ENCODE measurements around the gene CLSTN2. TPM values are rescaled to one million over a fixed set of nuclear protein-coding genes. Genes with fewer than 3 reads are reported as not detected.

Gene CLSTN2
- total RNA-seq, 1 donor = not detected

DNA sequence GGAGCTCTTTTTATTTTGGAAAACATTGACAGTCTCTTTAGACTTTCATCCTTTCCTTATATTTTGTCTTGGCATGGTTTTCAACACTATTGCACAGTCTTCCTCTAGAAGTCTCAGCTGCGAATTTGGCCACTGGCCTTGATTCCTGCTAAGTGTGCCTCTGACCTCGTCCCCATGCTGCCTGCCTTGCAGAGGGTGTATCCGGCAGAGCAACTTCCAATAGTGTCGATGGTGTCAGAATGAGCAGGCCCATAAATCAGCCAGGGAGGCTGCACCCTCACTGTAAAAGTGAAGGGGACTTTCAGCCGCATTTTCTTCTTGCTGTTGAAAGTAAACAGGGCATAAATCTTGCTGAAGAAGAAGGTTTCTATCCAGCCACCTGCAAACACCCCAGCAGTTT, 406.2 kb downstream of the CLSTN2 start:
- H3K27me3 ChIP-seq (ENCODE audit: insufficient read depth, low read length) = no peaks in the 10 kb centered on the region
- no peak overlapping the region for H3K4me3 ChIP-seq (ENCODE audit: low read length)
- no peaks in the 10 kb centered on the region for H3K4me1 ChIP-seq (ENCODE audit: insufficient read depth, low read length)
- no peaks in the 10 kb centered on the region for H3K9me3 ChIP-seq (ENCODE audit: low read depth, low read length)

DNA sequence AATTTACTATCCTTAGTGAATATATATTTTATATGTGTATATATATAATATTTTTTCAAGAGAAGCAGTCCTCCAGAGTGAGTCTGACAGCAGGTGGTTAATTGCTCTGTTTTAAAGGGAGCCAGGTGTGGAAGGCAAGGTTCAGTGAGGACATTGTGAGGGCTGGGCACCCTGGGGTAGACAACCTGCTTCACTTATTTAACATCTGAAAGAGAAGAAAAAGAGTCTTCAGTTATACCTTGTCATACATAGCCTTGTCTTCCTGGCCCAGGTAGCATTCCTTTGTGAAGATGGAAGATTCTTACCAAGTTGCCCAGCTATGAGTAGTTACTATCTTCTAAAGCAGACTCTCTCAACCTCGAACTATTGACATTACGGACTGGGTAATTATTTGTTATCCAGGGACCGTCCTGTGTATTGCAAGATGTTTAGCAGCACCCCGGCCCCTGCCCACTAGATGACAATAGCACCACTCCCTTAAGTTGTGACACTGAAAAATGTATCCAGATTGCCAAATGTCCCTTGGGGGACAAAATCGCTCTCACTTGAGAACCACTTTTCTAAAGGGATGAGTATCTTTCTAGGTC, 406.9 kb downstream of the CLSTN2 start:
- H3K4me3 ChIP-seq (ENCODE audit: low read length) = no peak overlapping the region
- no peaks in the 10 kb centered on the region for H3K9me3 ChIP-seq (ENCODE audit: low read depth, low read length)
- H3K27me3 ChIP-seq (ENCODE audit: insufficient read depth, low read length) = no peaks in the 10 kb centered on the region
- H3K4me1 ChIP-seq (ENCODE audit: insufficient read depth, low read length) = no peaks in the 10 kb centered on the region

GRCh38 chr3:140342668-140343067, 407.7 kb downstream of the CLSTN2 start:
- Histone ChIP-seq H3K4me3 (ENCODE audit: low read length) (no peak overlapping the region), H3K9me3 (ENCODE audit: low read depth, low read length) (no peaks in the 10 kb centered on the region), H3K27me3 (ENCODE audit: insufficient read depth, low read length) (no peaks in the 10 kb centered on the region), H3K4me1 (ENCODE audit: insufficient read depth, low read length) (no peaks in the 10 kb centered on the region)

DNA sequence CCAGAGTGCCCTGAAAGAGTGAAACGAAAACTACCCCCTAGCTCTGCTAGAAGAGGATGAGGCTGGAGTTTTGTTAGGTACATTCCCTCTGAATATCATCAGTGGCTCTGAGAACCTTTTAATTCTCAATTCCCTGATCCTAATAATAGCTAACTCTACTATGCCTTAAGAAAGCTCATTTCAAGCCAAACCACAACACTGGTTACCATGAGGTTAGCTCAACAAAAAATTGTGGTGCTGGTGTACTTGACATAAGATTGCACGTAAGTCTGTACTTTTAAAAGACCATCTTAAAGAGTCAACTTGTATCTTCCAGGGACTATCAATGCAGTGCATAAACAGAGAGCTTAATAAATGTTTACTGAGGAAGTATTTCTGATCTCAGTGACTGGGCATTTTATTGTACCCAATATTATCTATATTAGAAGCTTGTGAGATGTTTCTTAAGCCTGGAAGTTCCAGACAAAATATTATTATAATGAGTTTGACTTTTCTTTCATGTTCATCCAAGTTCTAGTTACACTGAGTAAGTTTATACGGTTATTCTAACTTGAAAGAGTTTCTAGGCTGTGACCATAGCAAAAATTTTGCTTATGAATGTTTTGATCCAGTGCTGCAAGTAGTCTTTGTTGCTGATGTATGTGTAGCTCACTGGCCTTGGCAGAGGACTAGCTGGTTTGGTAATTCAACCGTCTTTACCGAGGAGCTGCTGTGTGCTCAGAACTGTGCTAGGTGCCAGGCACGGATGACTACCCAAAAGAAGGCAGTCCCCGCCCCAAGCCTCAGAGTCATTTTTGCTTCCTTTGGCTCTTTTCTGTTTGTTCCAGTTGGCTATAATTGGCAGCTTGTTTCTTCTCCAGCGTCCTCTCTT, 408.5 kb downstream of the CLSTN2 start:
- no peak overlapping the region for H3K4me3 ChIP-seq (ENCODE audit: low read length)
- no peaks in the 10 kb centered on the region for H3K9me3 ChIP-seq (ENCODE audit: low read depth, low read length)
- H3K4me1 ChIP-seq (ENCODE audit: insufficient read depth, low read length) = no peaks in the 10 kb centered on the region
- H3K27me3 ChIP-seq (ENCODE audit: insufficient read depth, low read length) = no peaks in the 10 kb centered on the region

GRCh38 chr3:140344082-140344454, 409.1 kb downstream of the CLSTN2 start:
- Histone ChIP-seq H3K4me3 (ENCODE audit: low read length) (no peak overlapping the region), H3K27me3 (ENCODE audit: insufficient read depth, low read length) (no peaks in the 10 kb centered on the region), H3K4me1 (ENCODE audit: insufficient read depth, low read length) (no peaks in the 10 kb centered on the region), H3K9me3 (ENCODE audit: low read depth, low read length) (no peaks in the 10 kb centered on the region)

DNA sequence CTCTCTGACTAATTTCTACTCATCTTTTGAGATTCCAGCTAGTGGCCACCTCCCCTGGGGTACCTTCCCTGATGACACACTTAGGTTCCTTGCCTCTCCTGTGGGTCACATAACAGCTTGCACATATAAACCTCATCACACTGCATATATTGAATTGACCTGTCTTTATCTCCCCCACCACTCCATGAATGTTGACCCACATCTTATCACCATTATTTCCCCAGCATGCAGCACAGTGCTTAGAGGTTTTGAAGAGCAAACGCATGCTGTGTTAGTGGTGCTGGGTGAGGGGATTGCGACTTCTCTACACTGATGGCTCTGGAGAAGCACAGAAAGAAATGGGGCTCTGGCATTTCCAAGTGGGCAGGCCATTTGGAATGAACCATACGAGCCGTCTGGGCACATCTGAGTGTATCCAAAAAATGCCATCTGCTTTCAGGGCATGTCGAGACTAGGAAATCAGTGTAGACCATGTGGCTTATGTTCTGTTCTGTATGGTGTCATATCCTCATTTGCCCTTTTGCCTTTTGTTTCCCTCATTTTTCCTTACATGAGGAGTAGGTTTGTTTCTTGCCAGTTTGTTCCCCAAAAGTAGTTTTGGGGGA, 409.7 kb downstream of the CLSTN2 start:
- Histone ChIP-seq H3K27me3 (ENCODE audit: insufficient read depth, low read length) (no peaks in the 10 kb centered on the region), H3K4me3 (ENCODE audit: low read length) (no peak overlapping the region), H3K9me3 (ENCODE audit: low read depth, low read length) (no peaks in the 10 kb centered on the region), H3K4me1 (ENCODE audit: insufficient read depth, low read length) (no peaks in the 10 kb centered on the region)

- Histone ChIP-seq H3K4me1 (ENCODE audit: insufficient read depth, low read length) (no peaks in the 10 kb centered on the region), H3K27me3 (ENCODE audit: insufficient read depth, low read length) (no peaks in the 10 kb centered on the region), H3K4me3 (ENCODE audit: low read length) (no peak overlapping the region), H3K9me3 (ENCODE audit: low read depth, low read length) (no peaks in the 10 kb centered on the region)
These were observed 412.2 kb downstream of the CLSTN2 start for GRCh38 chr3:140347151-140347550.

- Histone ChIP-seq H3K27me3 (ENCODE audit: insufficient read depth, low read length) (no peaks in the 10 kb centered on the region), H3K4me1 (ENCODE audit: insufficient read depth, low read length) (no peaks in the 10 kb centered on the region), H3K4me3 (ENCODE audit: low read length) (no peak overlapping the region), H3K9me3 (ENCODE audit: low read depth, low read length) (no peaks in the 10 kb centered on the region)
These were observed 415.0 kb downstream of the CLSTN2 start for GRCh38 chr3:140349938-140350337.

- no peaks in the 10 kb centered on the region for H3K4me1 ChIP-seq (ENCODE audit: insufficient read depth, low read length)
- no peaks in the 10 kb centered on the region for H3K27me3 ChIP-seq (ENCODE audit: insufficient read depth, low read length)
- H3K4me3 ChIP-seq (ENCODE audit: low read length) = no peak overlapping the region
- H3K9me3 ChIP-seq (ENCODE audit: low read depth, low read length) = no peaks in the 10 kb centered on the region
These were observed 416.5 kb downstream of the CLSTN2 start for GRCh38 chr3:140351466-140351865.

- no peak overlapping the region for H3K4me3 ChIP-seq (ENCODE audit: low read length)
These were observed 420.5 kb downstream of the CLSTN2 start for GRCh38 chr3:140355481-140355880.

GRCh38 chr3:140358686-140359085, 423.7 kb downstream of the CLSTN2 start:
- H3K4me3 ChIP-seq (ENCODE audit: low read length) = no peak overlapping the region
- H3K27me3 ChIP-seq (ENCODE audit: insufficient read depth, low read length) = no peaks in the 10 kb centered on the region
- H3K4me1 ChIP-seq (ENCODE audit: insufficient read depth, low read length) = no peaks in the 10 kb centered on the region
- no peaks in the 10 kb centered on the region for H3K9me3 ChIP-seq (ENCODE audit: low read depth, low read length)

More at GRCh38 chr3:140355481-140355880, 420.5 kb downstream of the CLSTN2 start:
- Histone ChIP-seq H3K27me3 (ENCODE audit: insufficient read depth, low read length) (no peaks in the 10 kb centered on the region), H3K9me3 (ENCODE audit: low read depth, low read length) (no peaks in the 10 kb centered on the region), H3K4me1 (ENCODE audit: insufficient read depth, low read length) (no peaks in the 10 kb centered on the region)

- no peaks in the 10 kb centered on the region for H3K27me3 ChIP-seq (ENCODE audit: insufficient read depth, low read length)
- H3K9me3 ChIP-seq (ENCODE audit: low read depth, low read length) = no peaks in the 10 kb centered on the region
- H3K4me3 ChIP-seq (ENCODE audit: low read length) = no peak overlapping the region
- no peaks in the 10 kb centered on the region for H3K4me1 ChIP-seq (ENCODE audit: insufficient read depth, low read length)
These were observed 424.4 kb downstream of the CLSTN2 start for GRCh38 chr3:140359233-140359995.

- no peak overlapping the region for H3K4me3 ChIP-seq (ENCODE audit: low read length)
- H3K27me3 ChIP-seq (ENCODE audit: insufficient read depth, low read length) = no peaks in the 10 kb centered on the region
- H3K9me3 ChIP-seq (ENCODE audit: low read depth, low read length) = no peaks in the 10 kb centered on the region
- H3K4me1 ChIP-seq (ENCODE audit: insufficient read depth, low read length) = no peaks in the 10 kb centered on the region
These were observed 425.3 kb downstream of the CLSTN2 start for GRCh38 chr3:140360332-140360731.

- Histone ChIP-seq H3K27me3 (ENCODE audit: insufficient read depth, low read length) (no peaks in the 10 kb centered on the region), H3K4me3 (ENCODE audit: low read length) (no peak overlapping the region), H3K9me3 (ENCODE audit: low read depth, low read length) (no peaks in the 10 kb centered on the region), H3K4me1 (ENCODE audit: insufficient read depth, low read length) (no peaks in the 10 kb centered on the region)
These were observed 428.8 kb downstream of the CLSTN2 start for GRCh38 chr3:140363801-140364200.
